Measurements from ENCODE around the gene RPGRIP1L. TPM values are rescaled to one million over a fixed set of nuclear protein-coding genes. Genes with fewer than 3 reads are reported as not detected.

The RPGRIP1L gene
- total RNA-seq, 1 experiment from 2014 or later = 9.8 TPM

- TF ChIP-seq ZSCAN18 (CRISPR knock-in tag; IDR thresholded peaks at IDR 0.05) = no peak
- TF ChIP-seq ERG (CRISPR knock-in tag; IDR thresholded peaks at IDR 0.05) = no peak
Observed at GRCh38 chr16:53654946-53655345, 48.7 kb downstream of the RPGRIP1L start (continued).

- no peaks in the 10 kb centered on the region for H3K9me3 Mint-ChIP-seq
- DNase-seq (ENCODE audit: low spot score) = peak; percentile 40
- no peak for TF ChIP-seq ZNF423 (CRISPR knock-in tag; IDR thresholded peaks at IDR 0.05)
- TF ChIP-seq JUN (CRISPR knock-in tag; IDR thresholded peaks at IDR 0.05) = no peak
- no peak for TF ChIP-seq CTCF (IDR thresholded peaks at IDR 0.05)
- no peak for TF ChIP-seq MYBL2 (CRISPR knock-in tag; IDR thresholded peaks at IDR 0.05)
- no peak for TF ChIP-seq TCF7 (CRISPR knock-in tag; IDR thresholded peaks at IDR 0.05; ENCODE audit: low read depth)
- no peak for TF ChIP-seq E2F5 (CRISPR knock-in tag; IDR thresholded peaks at IDR 0.05)
- no peak overlapping the region for H3K27ac Mint-ChIP-seq
- H3K27me3 Mint-ChIP-seq (ENCODE audit: low read depth) = no peaks in the 10 kb centered on the region
- ChIA-PET POLR2A (no interaction called here), CTCF (interaction anchor here (0.6 to 1.2 kb wide), 2 partner anchors 102 to 123 kb away, joined by 3 to 4 read pairs; no protein-coding TSS in a partner anchor)
- peak; percentile 98 for ATAC-seq
- peaks cover 6% of the 10 kb centered on the region; the same call in 1 of the 2 replicates for H3K36me3 Mint-ChIP-seq
- H3K4me3 Mint-ChIP-seq = no peak overlapping the region
- peaks cover 11% of the 10 kb centered on the region for H3K4me1 Mint-ChIP-seq
Observed at GRCh38 chr16:53651357-53651756, 52.3 kb downstream of the RPGRIP1L start.

- Mint-ChIP-seq H3K9me3 (peaks cover 16% of the 10 kb centered on the region), H3K4me3 (no peak overlapping the region), H3K27me3 (ENCODE audit: low read depth) (no peaks in the 10 kb centered on the region), H3K36me3 (peaks cover 21% of the 10 kb centered on the region), H3K4me1 (peaks cover 13% of the 10 kb centered on the region), H3K27ac (peak overlapping the region; percentile 67; the same call in 1 of the 2 replicates)
- DNase-seq (ENCODE audit: low spot score) = no peak
- POLR2A ChIA-PET = no interaction called here
- no peak for TF ChIP-seq PRRX2 (CRISPR knock-in tag; IDR thresholded peaks at IDR 0.05)
- ATAC-seq = no peak
- CTCF ChIA-PET = no interaction called here
Observed at GRCh38 chr16:53646506-53646905, 57.2 kb downstream of the RPGRIP1L start.

GRCh38 chr16:53643474-53643873 is 60.2 kb downstream of the RPGRIP1L start:
- H3K27me3 Mint-ChIP-seq (ENCODE audit: low read depth) = no peaks in the 10 kb centered on the region
- CTCF ChIA-PET = no interaction called here
- POLR2A ChIA-PET = no interaction called here
- H3K27ac Mint-ChIP-seq = no peak overlapping the region
- peaks cover 16% of the 10 kb centered on the region for H3K9me3 Mint-ChIP-seq
- peaks cover 12% of the 10 kb centered on the region for H3K4me1 Mint-ChIP-seq
- DNase-seq (ENCODE audit: low spot score) (no peak), ATAC-seq (no peak)
- peaks cover 21% of the 10 kb centered on the region for H3K36me3 Mint-ChIP-seq
- H3K4me3 Mint-ChIP-seq = no peak overlapping the region
- TF ChIP-seq USF2 (CRISPR knock-in tag; IDR thresholded peaks at IDR 0.05) = no peak
- TF ChIP-seq ARID4B (CRISPR knock-in tag; IDR thresholded peaks at IDR 0.05; ENCODE audit: borderline replicate concordance) = no peak
- TF ChIP-seq ZBTB43 (CRISPR knock-in tag; IDR thresholded peaks at IDR 0.05) = no peak
- no peak for TF ChIP-seq MYBL2 (CRISPR knock-in tag; IDR thresholded peaks at IDR 0.05)
- no peak for TF ChIP-seq FOXP1 (CRISPR knock-in tag; IDR thresholded peaks at IDR 0.05; ENCODE audit: borderline replicate concordance)
- TF ChIP-seq JUN (CRISPR knock-in tag; IDR thresholded peaks at IDR 0.05) = no peak
- TF ChIP-seq KAT7 (CRISPR knock-in tag; IDR thresholded peaks at IDR 0.05; ENCODE audit: borderline replicate concordance) = no peak
- TF ChIP-seq ATF1 (CRISPR knock-in tag; IDR thresholded peaks at IDR 0.05) = no peak
- TF ChIP-seq NR3C1 (CRISPR knock-in tag; conservative IDR thresholded peaks at IDR 0.05; ENCODE audit: low read depth) = no peak
- TF ChIP-seq E2F1 (CRISPR knock-in tag; IDR thresholded peaks at IDR 0.05) = no peak

All from WTC11 (cell line).